ENCODE results near the gene ZNF253. TPM values are rescaled to one million over a fixed set of nuclear protein-coding genes. Genes with fewer than 3 reads are reported as not detected.
"Not testable (repeated sequence)": the region's sequence is repeated elsewhere in the genome, so short reads cannot be mapped to it uniquely, and the experiment has no call there.

Gene ZNF253
- polyA plus RNA-seq, 2 of the 4 experiments (the other 2 are of a cell fraction): not detected

- POLR2A ChIA-PET; H3K4me3 ChIP-seq; H3K9me3 ChIP-seq; H3K4me2 ChIP-seq; H3K4me1 ChIP-seq; ATAC-seq; FAIRE-seq; DNase-seq (ENCODE audit: low read depth in 1 of 2, low spot score in 1 of 2); H3K27ac ChIP-seq; CTCF ChIA-PET: not testable (repeated sequence)
- WGBS (ENCODE audit: missing lambda C conversion rate): 39% methylated on average over 5 of the region's 5 CpGs
Measured at GRCh38 chr19:19870086-19870485, 4.4 kb downstream of the ZNF253 start.

GRCh38 chr19:19871932-19872331 lies 6.2 kb downstream of the ZNF253 start:
- 9% methylated on average over 3 of the region's 3 CpGs for WGBS (ENCODE audit: missing lambda C conversion rate)
- DNase-seq (ENCODE audit: low read depth in 1 of 2, low spot score in 1 of 2) (no peak), FAIRE-seq (no peak), ATAC-seq (no peak)
- no peaks in the 10 kb centered on the region for H3K4me1 ChIP-seq
- H3K4me3 ChIP-seq: no peak overlapping the region
- no peaks in the 10 kb centered on the region; the same call in 2 of the 3 replicates for H3K9me3 ChIP-seq
- POLR2A ChIA-PET: no interaction called here
- no peak overlapping the region for H3K27ac ChIP-seq
- H3K4me2 ChIP-seq: no peak overlapping the region
- no peak for TF ChIP-seq HOXA7 (CRISPR knock-in tag; IDR thresholded peaks at IDR 0.05)
- no peak for TF ChIP-seq E2F6 (IDR thresholded peaks at IDR 0.05; ENCODE audit: borderline replicate concordance, low read depth)
- no peak for TF ChIP-seq FOSB (CRISPR knock-in tag; IDR thresholded peaks at IDR 0.05)
- no peak for TF ChIP-seq EHMT2 (IDR thresholded peaks at IDR 0.05; ENCODE audit: low read depth)
- no peak for TF ChIP-seq HDAC2 (IDR thresholded peaks at IDR 0.05)
- no peak for TF ChIP-seq FOXS1 (CRISPR knock-in tag; IDR thresholded peaks at IDR 0.05)
- TF ChIP-seq RNF2 (IDR thresholded peaks at IDR 0.05; ENCODE audit: borderline replicate concordance, low read depth): no peak
- TF ChIP-seq CHD2 (IDR thresholded peaks at IDR 0.05; ENCODE audit: low read length, partially characterized antibody): no peak
- TF ChIP-seq ATOH8 (CRISPR knock-in tag; IDR thresholded peaks at IDR 0.05; ENCODE audit: low read depth): no peak
- TF ChIP-seq HES2 (IDR thresholded peaks at IDR 0.05): no peak
- no peak for TF ChIP-seq ZC3H11A (IDR thresholded peaks at IDR 0.05)
- CTCF ChIA-PET: no interaction called here

- H3K9me3 ChIP-seq: no peaks in the 10 kb centered on the region; the same call in 2 of the 3 replicates
- no peak overlapping the region for H3K4me3 ChIP-seq
- ChIA-PET CTCF (no interaction called here), POLR2A (no interaction called here)
- no peak overlapping the region for H3K4me2 ChIP-seq
- FAIRE-seq (no peak), ATAC-seq (no peak), DNase-seq (ENCODE audit: low read depth in 1 of 2, low spot score in 1 of 2) (no peak)
- no peak overlapping the region for H3K27ac ChIP-seq
- H3K4me1 ChIP-seq: no peaks in the 10 kb centered on the region
- TF ChIP-seq HES2 (IDR thresholded peaks at IDR 0.05): no peak
- no peak for TF ChIP-seq RNF2 (IDR thresholded peaks at IDR 0.05; ENCODE audit: borderline replicate concordance, low read depth)
- TF ChIP-seq CHD4 (IDR thresholded peaks at IDR 0.05; ENCODE audit: borderline replicate concordance): no peak
- no peak for TF ChIP-seq FOSL2 (IDR thresholded peaks at IDR 0.05)
- no peak for TF ChIP-seq FOSL2 (CRISPR knock-in tag; IDR thresholded peaks at IDR 0.05)
- no peak for TF ChIP-seq FOSB (CRISPR knock-in tag; IDR thresholded peaks at IDR 0.05)
- TF ChIP-seq RCOR1 (IDR thresholded peaks at IDR 0.05; ENCODE audit: low read depth, low read length): no peak
- TF ChIP-seq HOXA7 (CRISPR knock-in tag; IDR thresholded peaks at IDR 0.05): no peak
- TF ChIP-seq NPAS2 (CRISPR knock-in tag; IDR thresholded peaks at IDR 0.05; ENCODE audit: borderline replicate concordance): no peak
- TF ChIP-seq EHF (CRISPR knock-in tag; IDR thresholded peaks at IDR 0.05): no peak
- no peak for TF ChIP-seq ZSCAN20 (CRISPR knock-in tag; IDR thresholded peaks at IDR 0.05)
- no peak for TF ChIP-seq TFCP2L1 (CRISPR knock-in tag; IDR thresholded peaks at IDR 0.05)
- no peak for TF ChIP-seq ESRRA (IDR thresholded peaks at IDR 0.05; ENCODE audit: borderline replicate concordance, low read length)
- TF ChIP-seq CEBPB (IDR thresholded peaks at IDR 0.05): no peak
- no peak for TF ChIP-seq ELK1 (IDR thresholded peaks at IDR 0.05; ENCODE audit: low read depth, low read length)
- TF ChIP-seq E2F6 (IDR thresholded peaks at IDR 0.05; ENCODE audit: borderline replicate concordance, low read depth): no peak
Measured at GRCh38 chr19:19873381-19873780, 7.7 kb downstream of the ZNF253 start.

All from A549 (cell line).